ENCODE measurements around the gene MTMR4. TPM values are rescaled to one million over a fixed set of nuclear protein-coding genes. Genes with fewer than 3 reads are reported as not detected.

MTMR4 gene
- total RNA-seq, 4 donors from 2014 or later = 37.6 to 50.2 (median 38.8) TPM

DNA sequence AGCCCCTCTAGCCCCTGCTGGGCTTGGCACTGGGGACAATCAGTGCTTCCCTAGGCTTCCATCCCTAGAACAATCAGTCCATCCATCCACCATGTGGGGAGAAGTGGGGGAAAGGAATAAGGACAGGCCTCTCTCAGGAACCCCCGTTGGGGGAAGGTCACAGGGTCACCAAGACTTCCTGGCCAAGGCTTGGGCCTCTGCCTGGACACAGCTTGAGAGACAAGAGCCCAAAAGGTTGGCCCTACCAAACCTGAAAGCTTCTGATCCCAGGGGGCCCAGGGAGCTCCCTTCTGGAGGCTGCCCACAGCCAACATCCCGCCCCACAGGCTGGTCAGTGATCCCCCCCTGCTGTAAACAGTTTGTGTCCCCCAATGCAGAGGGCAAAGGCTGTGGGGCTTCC is 16.2 kb upstream of the MTMR4 start:
- TF ChIP-seq, protein P1, sequence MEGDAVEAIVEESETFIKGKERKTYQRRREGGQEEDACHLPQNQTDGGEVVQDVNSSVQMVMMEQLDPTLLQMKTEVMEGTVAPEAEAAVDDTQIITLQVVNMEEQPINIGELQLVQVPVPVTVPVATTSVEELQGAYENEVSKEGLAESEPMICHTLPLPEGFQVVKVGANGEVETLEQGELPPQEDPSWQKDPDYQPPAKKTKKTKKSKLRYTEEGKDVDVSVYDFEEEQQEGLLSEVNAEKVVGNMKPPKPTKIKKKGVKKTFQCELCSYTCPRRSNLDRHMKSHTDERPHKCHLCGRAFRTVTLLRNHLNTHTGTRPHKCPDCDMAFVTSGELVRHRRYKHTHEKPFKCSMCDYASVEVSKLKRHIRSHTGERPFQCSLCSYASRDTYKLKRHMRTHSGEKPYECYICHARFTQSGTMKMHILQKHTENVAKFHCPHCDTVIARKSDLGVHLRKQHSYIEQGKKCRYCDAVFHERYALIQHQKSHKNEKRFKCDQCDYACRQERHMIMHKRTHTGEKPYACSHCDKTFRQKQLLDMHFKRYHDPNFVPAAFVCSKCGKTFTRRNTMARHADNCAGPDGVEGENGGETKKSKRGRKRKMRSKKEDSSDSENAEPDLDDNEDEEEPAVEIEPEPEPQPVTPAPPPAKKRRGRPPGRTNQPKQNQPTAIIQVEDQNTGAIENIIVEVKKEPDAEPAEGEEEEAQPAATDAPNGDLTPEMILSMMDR (IDR thresholded peaks at IDR 0.05) = no peak
- TF ChIP-seq POLR2A (IDR thresholded peaks at IDR 0.05) = no peak
- H3K4me3 ChIP-seq (ENCODE audit: low read depth, poor library complexity, severe bottlenecking) = no peak overlapping the region
- no peak for DNase-seq (ENCODE audit: low spot score in 2 of 2)
- intact Hi-C loops (cut with DNase I; ENCODE audit: low total_unique reads) = no loop called here
- 69 to 75% methylated on average over 2 of the region's 2 CpGs for WGBS, 2 donors

DNA sequence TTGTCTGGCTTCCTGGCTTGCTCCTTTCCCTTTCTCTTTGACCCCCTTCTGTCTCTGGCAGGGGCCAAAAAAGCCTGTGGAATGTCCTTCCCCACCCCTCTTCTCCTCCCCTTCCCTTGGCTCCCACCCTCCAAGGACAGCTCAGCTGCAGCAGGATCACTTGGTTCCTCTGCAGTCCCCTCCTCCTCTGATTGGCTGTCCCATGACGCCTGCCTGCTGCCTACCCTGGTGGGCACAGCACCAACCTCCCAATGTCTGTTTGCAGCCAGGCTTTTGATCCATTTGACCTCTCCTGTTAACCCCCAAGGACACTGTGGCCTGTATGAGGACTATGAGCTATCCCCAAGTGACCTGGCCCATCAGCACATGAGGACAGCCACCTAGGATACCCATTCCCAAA is 14.8 kb upstream of the MTMR4 start:
- WGBS, 2 donors = 38 to 63% methylated on average over 1 of the region's 1 CpG
- TF ChIP-seq, protein P1 (IDR thresholded peaks at IDR 0.05) = no peak
- no peak for TF ChIP-seq POLR2A (IDR thresholded peaks at IDR 0.05)
- no peak for DNase-seq (ENCODE audit: low spot score in 2 of 2)
- intact Hi-C loops (cut with DNase I; ENCODE audit: low total_unique reads) = loop anchor here (10.0 kb wide), 1 partner anchor 46 kb away; no protein-coding TSS in a partner anchor
- H3K4me3 ChIP-seq (ENCODE audit: low read depth, poor library complexity, severe bottlenecking) = no peak overlapping the region

DNA sequence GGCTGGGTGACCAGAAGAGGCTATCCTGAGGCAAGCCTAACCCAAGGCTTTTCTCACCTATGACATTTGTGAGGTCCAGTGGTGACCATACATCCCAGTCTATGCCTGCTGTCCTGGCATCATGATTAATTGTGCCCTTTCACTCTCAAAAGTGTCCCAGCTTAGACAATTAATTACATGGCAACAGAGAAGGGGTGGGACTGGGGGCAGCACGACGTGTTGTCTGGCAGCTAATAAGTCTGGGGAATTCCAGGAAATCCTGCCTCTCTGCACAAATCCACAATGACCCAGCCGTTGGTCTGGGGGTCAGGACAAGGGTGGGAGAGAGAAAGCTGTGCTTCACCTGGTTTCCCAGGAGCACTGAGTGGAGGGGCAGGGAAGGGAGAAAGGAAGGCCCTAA is 14.0 kb upstream of the MTMR4 start:
- WGBS, 2 donors = 20 to 44% methylated on average over 3 of the region's 3 CpGs
- TF ChIP-seq, protein P1 (IDR thresholded peaks at IDR 0.05) = no peak
- no peak for TF ChIP-seq POLR2A (IDR thresholded peaks at IDR 0.05)
- DNase-seq (ENCODE audit: low spot score in 2 of 2) = no peak
- intact Hi-C loops (cut with DNase I; ENCODE audit: low total_unique reads) = loop anchor here (10.0 kb wide), 1 partner anchor 46 kb away; no protein-coding TSS in a partner anchor
- no peak overlapping the region for H3K4me3 ChIP-seq (ENCODE audit: low read depth, poor library complexity, severe bottlenecking)

DNA sequence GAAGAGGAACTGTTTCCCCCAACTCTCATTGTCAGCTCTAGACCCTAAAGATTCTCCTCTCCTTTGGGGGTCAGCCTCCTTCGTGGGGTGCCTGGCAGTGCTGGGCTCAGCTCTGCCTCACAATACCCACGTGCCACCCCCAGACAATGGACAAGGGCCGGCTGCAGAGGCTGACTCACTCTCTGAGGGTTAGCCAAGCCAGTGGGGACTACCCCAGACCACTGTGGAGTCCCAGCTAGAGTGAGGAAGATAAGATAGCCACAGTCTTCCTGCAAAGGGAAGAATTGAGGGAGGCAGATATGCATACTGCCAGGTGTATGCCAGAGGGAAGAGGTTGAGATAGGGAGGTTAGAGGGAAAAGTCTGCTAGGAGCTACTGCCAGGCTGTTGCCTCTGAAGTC is 13.5 kb upstream of the MTMR4 start:
- H3K4me3 ChIP-seq (ENCODE audit: low read depth, poor library complexity, severe bottlenecking) = no peak overlapping the region
- intact Hi-C loops (cut with DNase I; ENCODE audit: low total_unique reads) = loop anchor here (10.0 kb wide), 1 partner anchor 47 kb away; no protein-coding TSS in a partner anchor
- 52 to 66% methylated on average over 3 of the region's 3 CpGs for WGBS, 2 donors

DNA sequence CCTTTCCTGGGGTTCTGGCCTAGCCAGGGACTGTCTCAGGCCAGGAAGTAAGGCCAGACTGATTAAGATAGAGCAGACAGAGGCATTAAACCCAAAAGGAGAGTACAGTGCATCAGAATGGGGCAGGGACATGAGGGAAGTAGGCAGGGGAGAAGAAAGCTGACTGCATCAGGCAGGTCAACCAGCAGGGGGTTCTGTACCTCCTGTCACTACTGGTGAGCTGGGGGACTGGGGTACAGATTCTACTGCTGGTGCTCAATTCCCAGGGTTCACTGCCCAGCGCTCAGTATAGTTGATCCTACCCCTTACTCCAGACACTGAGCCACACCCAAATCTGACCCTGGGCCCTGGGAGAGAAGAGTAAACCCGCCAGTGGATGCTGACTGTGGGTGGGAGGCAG is 12.9 kb upstream of the MTMR4 start:
- DNase-seq (ENCODE audit: low spot score in 2 of 2) = no peak
- TF ChIP-seq, protein P1 (IDR thresholded peaks at IDR 0.05) = no peak
- TF ChIP-seq POLR2A (IDR thresholded peaks at IDR 0.05) = no peak
- no peak overlapping the region for H3K4me3 ChIP-seq (ENCODE audit: low read depth, poor library complexity, severe bottlenecking)
- intact Hi-C loops (cut with DNase I; ENCODE audit: low total_unique reads) = loop anchor here (10.0 kb wide), 1 partner anchor 47 kb away; no protein-coding TSS in a partner anchor
- WGBS, 2 donors = 81 to 87% methylated on average over 2 of the region's 2 CpGs

More for the DNA sequence above, 13.5 kb upstream of the MTMR4 start:
- no peak for DNase-seq (ENCODE audit: low spot score in 2 of 2)
- no peak for TF ChIP-seq POLR2A (IDR thresholded peaks at IDR 0.05)
- TF ChIP-seq, protein P1 (IDR thresholded peaks at IDR 0.05) = no peak

DNA sequence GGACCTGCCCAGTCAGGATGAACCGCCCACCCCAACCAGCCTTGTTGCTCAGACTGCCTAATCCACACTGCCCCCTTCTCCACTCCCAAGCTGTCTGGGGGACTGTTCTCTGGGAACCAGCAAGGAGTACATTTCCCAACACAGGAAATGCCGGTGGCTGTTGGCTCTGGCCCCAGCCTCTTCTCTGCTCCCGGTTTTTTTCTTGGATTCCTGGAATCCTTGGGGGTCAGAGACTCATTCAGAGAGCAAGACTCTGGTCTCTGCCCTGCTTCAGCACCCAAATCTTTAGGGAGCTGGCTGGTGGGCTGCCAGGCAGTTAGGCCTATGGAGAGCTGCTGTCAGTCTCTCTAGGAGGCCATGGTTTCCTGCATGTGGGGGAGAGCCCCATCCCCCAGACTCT is 10.8 kb upstream of the MTMR4 start:
- WGBS, 2 donors = 34 to 36% methylated on average over 3 of the region's 3 CpGs
- DNase-seq (ENCODE audit: low spot score in 2 of 2) = no peak
- intact Hi-C loops (cut with DNase I; ENCODE audit: low total_unique reads) = loop anchor here (10.0 kb wide), 1 partner anchor 50 kb away; no protein-coding TSS in a partner anchor
- H3K4me3 ChIP-seq (ENCODE audit: low read depth, poor library complexity, severe bottlenecking) = no peak overlapping the region
- TF ChIP-seq, protein P1 (IDR thresholded peaks at IDR 0.05) = no peak
- TF ChIP-seq POLR2A (IDR thresholded peaks at IDR 0.05) = no peak

Data from lower leg skin (tissue), 4 donors.